Activated naive CD4-positive, alpha-beta T cell treated with anti-CD3 and anti-CD28 coated beads, Interleukin-2, amount 50 U/mL, for 24 hours (primary cell): Measurements from ENCODE around the gene TPPP.
"Not testable (repeated sequence)": the region's sequence is repeated elsewhere in the genome, so short reads cannot be mapped to it uniquely, and the experiment has no call there.

Source experiments
- H3K27ac Mint-ChIP-seq: one replicate; pipeline ENCODE4 v1.8.0; 2021; ENCODE audit warnings: mild to moderate bottlenecking, mixed read lengths
- H3K27me3 Mint-ChIP-seq: one replicate; pipeline ENCODE4 v1.8.0; 2021; ENCODE audit warnings: mixed read lengths
- H3K36me3 Mint-ChIP-seq: one replicate; pipeline ENCODE4 v1.8.0; 2021; ENCODE audit warnings: mixed read lengths
- H3K4me1 Mint-ChIP-seq: one replicate; pipeline ENCODE4 v1.8.0; 2021; ENCODE audit warnings: mixed read lengths
- H3K4me3 Mint-ChIP-seq: one replicate; pipeline ENCODE4 v1.8.0; 2021; ENCODE audit warnings: mild to moderate bottlenecking, mixed read lengths
- H3K9me3 Mint-ChIP-seq: one replicate; pipeline ENCODE4 v1.8.0; 2021; ENCODE audit warnings: mixed read lengths

The TPPP gene

DNA sequence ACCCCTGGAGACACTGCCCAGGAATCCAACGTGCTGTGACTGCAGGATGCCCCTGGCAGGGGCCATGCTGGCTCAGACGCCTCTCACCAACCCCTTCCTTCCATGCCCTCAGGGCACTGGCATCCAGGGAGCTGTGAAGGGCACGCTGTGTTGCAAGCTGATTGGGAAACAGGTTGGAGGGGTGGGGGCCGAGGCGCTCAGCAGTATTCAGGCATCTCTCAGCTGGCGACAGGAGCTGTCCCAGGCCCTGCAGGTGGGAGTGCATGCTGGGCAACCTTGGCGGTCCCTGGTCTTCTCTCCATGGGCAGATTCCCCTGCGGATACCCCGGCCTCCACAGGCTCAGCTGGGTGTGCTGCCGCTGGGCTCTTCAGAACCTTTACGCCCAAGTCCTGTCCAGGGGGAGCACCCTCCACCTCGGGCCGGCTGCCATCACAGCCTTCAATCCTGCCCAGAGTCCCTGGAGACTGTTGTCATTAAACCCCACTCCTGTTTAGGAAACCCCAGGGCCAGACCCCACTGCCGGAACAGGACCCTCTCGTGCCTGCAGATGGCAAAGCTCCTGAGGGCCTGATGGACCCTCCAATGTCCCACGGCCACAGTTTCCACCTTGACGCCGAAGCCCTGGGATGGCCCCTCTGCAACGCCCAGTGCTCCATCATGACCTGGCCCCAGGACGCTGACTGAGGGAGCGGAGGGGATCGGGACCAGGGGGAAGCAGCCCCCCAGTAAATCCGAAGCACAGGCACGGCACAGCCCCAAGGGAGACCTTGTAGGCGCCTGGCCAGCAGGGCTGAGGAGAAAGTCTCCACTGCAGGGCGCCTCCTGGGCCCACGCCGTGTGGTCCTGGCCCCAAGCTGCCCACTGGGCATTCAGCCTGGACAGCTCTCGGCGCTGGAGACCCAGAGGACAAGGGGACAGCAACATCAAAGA, 9.3 kb downstream of the TPPP start:
- Mint-ChIP-seq H3K4me1 (no peaks in the 10 kb centered on the region), H3K9me3 (no peaks in the 10 kb centered on the region), H3K36me3 (no peaks in the 10 kb centered on the region), H3K27ac (no peak overlapping the region), H3K4me3 (no peak overlapping the region), H3K27me3 (no peaks in the 10 kb centered on the region)

DNA sequence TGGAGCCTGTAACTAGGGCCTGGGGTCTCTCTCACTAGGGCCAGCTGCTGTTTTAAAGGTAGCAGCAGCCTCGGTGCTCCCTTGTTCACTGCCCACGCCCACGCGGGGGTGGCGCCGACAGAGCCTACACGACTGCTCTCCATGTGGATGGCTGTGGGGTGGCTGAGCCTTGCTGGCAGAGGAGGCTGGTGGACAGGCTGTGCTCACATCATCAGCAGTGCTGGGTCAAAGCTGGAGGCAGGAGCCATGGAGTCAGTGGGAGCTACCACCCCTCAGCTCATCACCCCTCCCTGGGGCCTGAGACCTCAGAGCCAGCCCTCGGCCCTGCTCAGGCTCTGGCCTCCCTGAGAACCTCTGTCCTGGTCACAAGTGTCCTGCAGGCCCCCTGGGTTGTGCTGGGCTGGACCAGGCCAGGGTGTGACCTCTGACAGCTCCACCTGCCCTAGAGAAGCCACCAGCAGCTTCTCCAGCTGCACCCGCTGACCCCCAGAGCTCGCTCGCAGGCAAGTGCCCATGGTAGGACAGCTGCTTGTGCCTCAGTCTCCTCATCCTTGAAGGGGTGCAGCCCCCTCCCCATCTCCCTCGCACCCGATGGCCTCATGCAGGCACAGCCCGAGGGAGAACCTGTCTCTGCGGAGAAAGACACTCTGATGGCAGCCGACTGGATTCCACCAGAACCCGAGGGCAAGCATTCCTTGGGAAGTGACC, 10.3 kb downstream of the TPPP start:
- H3K4me3 Mint-ChIP-seq, H3K27me3 Mint-ChIP-seq, H3K36me3 Mint-ChIP-seq, H3K4me1 Mint-ChIP-seq, H3K9me3 Mint-ChIP-seq, H3K27ac Mint-ChIP-seq: not testable (repeated sequence)

DNA sequence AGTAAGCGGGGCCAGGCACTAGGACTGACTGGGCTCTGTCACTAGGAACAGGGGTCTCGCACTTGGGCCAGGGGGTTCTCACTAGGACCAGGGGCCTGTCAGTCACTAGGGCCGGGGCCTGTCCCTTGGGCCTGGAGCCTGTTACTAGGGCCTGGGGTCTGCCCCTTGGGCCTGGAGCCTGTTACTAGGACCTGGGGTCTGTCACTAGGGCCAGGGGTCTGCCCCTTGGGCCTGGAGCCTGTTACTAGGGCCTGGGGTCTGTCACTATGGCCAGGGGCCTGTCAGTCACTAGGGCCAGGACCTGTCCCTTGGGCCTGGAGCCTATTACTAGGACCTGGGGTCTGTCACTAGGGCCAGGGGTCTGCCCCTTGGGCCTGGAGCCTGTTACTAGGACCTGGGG, 10.9 kb downstream of the TPPP start:
- H3K4me3 Mint-ChIP-seq, H3K27me3 Mint-ChIP-seq, H3K27ac Mint-ChIP-seq, H3K9me3 Mint-ChIP-seq, H3K4me1 Mint-ChIP-seq, H3K36me3 Mint-ChIP-seq: not testable (repeated sequence)

DNA sequence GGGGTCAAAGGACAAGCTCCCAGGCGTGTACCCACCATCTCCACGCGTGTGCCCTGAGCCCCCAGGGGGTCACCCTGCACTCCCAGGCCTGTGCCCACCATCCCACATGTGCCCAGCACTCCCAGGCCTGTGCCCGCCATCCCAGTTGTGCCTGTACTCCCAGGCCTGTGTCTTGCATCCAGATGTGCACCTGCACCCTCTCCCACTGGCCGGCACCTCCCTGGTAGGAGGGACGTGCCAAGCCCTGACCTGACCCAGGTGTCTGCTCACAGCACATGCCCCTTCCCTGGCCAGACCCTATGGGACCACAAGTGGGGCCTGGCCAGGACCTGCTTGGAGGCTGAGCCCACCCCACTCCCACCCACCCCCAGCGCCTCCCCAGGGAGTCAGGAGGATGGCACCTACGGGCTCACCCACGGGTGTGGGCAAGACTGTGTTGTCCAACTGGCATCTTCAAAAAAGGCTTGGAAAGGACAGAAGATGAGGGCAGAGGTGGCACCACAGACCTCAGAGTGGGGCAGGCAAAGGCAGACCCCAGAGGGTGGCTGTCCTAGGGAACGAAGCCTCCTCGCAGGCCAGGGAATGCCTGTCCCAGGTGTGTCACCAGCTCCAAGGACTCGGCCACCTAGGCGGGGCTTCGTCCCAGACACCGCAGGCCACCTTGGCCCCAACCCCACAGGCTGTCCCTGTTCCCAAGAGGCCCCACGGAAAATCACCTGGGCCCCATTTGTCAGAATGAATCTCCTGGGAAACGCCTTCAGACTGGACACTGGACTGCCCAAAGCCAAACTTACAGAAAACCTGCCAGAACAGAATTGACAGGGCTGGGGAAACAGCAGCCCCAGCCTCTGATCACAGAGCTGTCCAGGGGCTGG, 11.6 kb downstream of the TPPP start:
- not testable (repeated sequence) for H3K9me3 Mint-ChIP-seq, H3K4me1 Mint-ChIP-seq, H3K36me3 Mint-ChIP-seq, H3K27me3 Mint-ChIP-seq, H3K27ac Mint-ChIP-seq, H3K4me3 Mint-ChIP-seq

DNA sequence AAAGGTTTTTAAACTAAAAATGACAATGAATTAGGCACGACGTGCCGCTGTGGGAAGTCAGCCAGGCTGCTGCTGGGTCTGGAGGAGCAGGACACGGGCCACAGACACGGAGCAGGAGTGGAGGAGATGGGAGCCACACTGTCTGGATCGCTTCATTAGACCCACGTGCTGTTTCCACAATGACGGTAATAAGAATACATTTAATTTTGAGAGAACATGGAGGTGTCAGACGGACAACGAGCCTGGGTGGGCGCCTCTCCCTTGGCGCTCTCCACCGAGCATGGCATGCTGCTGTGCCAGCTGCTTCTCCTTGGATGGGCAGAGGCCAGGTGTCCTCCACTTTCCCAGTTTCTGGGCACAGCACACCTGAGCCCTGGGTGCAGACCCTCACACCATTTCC, 12.3 kb downstream of the TPPP start:
- not testable (repeated sequence) for H3K4me1 Mint-ChIP-seq, H3K27me3 Mint-ChIP-seq, H3K9me3 Mint-ChIP-seq, H3K4me3 Mint-ChIP-seq, H3K27ac Mint-ChIP-seq, H3K36me3 Mint-ChIP-seq

DNA sequence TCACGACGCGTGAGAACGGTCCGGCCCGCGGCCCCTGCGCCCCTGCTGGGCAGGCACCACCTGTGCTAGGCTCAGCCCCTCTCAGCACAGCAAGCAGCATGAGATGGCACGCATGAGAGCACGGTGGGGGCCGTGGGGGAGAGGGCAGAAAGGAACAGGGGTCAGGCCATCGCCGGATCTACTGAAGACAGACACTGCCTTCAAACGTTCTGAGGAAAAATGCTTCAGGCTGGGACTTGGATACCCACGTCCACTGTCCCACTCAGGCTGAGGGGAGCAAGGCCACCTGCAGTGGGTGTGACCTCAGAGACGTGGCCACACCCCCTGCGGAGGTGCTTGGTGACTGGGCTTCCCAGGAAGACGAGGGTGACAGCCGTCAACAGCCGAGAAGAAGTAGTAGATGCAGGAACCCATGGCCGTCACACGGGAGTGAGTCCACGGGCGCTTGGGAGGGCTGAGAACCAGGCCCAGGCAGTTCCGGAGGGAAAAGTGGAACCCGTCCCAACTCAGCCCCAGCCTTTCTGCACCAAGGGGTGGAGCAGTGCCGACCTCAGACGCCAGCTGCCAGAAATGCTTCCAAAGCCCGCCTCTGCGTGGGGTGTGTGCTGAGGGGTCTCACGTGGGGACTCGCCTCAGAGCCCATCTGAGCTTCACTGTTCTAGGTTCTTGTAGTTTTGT, 12.9 kb downstream of the TPPP start:
- not testable (repeated sequence) for H3K36me3 Mint-ChIP-seq, H3K4me1 Mint-ChIP-seq, H3K4me3 Mint-ChIP-seq, H3K27ac Mint-ChIP-seq, H3K27me3 Mint-ChIP-seq, H3K9me3 Mint-ChIP-seq

DNA sequence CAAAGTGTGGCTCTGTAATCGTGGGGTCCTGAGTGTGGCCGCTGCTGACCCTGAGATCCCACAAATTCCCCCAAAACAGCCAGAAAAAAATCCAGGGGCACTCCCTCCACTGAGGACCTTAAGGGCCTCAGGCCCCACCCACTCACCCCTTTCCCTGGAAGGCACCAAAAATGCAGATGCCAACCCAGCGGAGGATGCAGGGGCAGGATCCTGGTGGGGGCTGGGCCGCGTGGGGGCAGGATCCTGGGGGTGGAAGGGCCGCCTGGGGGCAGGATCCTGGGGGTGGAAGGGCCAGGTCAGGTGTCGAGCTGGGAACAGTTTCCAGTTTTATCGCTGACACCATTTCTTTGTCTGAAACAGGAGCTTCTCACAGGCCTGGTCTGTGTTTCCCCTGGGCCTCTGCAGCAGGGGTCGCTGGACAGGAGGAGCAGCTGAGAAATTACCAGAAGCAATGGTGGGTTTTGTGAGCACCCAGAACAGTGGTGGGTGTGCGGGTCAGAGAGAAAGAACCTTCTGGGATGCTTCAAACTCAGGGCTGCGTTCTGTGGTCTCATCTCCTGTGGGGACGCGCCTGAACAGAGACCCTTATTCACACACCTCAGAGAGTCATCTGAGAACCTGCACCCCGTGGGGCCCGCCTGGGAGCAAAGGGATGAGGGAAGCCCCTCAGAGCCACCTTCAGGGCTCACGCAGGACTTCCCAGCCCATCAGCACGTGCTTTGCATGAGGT, 13.8 kb downstream of the TPPP start:
- H3K9me3 Mint-ChIP-seq, H3K4me1 Mint-ChIP-seq, H3K27ac Mint-ChIP-seq, H3K4me3 Mint-ChIP-seq, H3K27me3 Mint-ChIP-seq, H3K36me3 Mint-ChIP-seq: not testable (repeated sequence)

DNA sequence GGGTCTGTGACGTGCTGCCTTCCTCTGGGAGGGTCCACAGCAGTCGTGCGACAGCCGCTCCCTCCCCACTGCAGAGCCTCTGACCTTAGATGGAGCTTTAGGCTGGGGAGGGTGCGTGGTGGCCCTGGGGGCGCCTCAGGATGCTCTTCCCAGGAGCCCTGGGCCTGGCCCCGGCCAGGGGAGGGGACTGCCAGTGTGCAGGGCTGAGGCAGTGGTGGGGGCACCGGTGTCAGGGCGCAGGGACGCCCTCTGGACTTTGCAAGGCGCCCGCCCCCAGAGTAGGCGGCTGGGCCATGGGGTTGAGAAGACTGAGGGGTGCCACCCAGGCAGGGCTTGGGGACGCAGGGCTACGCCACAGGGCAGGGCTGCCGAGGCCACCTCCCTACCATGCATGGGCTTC, 14.6 kb downstream of the TPPP start:
- not testable (repeated sequence) for H3K4me1 Mint-ChIP-seq, H3K9me3 Mint-ChIP-seq, H3K27ac Mint-ChIP-seq, H3K27me3 Mint-ChIP-seq, H3K4me3 Mint-ChIP-seq, H3K36me3 Mint-ChIP-seq

DNA sequence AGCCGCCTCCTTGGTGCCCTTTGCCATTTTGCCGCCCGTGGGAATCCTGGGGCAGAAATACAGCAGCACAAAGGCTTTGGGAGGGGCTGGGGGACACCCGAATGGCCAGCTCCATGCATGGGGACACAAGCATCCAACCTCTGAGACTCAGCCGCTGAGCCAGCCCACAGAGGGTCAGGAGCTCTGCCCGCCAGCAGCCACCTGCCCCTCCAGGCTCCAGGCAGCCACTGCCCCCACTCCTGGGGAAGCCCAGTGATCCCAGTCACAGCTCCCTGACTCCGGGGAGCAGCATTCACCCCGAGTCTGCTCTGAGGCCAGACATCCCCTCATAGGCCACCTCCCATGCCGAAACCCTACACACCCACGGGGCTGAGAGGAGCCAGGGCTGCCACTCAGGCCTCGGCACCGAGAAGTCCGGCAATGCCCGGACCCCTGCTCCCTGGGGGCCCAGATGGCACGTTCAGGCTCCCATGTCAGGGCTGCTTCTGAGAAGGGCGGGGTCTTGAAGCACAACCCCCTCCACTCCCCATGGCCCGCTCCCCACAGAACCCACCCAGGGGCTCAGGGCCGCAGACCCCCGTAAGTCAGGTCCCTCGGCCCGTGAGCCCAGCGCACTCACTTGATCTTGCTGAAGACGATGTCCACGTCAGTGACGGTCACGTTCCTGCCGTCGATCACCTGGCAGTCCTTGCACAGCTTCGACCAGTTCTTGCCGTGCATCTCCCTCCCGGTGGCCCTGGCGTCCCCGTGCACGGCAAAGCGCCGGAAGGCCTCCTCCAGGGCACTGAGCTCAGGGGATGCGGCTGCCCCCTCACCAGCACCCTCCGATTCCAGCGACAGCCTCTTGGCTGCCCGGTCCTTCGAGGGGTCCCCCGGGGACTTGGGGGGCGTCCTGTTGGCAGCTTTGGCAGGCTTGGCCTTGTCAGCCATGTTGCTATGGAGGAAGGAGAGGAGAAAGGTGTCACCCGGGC, 15.7 kb downstream of the TPPP start:
- H3K4me3 Mint-ChIP-seq, result no peak overlapping the region
- no peak overlapping the region for H3K27ac Mint-ChIP-seq

DNA sequence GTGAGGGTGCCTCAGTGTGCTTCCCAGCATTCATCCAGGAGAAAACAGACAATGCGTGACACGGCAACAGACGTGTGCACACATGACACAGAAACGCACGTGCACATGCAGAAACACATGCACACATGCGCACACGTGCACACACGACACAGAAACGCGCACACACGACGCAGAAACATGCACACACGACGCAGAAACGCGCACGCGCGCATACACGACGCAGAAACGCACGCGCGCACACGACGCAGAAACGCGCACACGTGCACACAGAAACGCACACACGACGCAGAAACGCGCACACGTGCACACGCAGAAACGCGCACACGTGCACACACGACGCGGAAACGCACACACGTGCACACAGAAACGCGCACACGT, 16.5 kb downstream of the TPPP start:
- no peaks in the 10 kb centered on the region for H3K27me3 Mint-ChIP-seq

More for the DNA sequence above, 15.7 kb downstream of the TPPP start:
- Mint-ChIP-seq H3K4me1 (peaks cover 7% of the 10 kb centered on the region), H3K27me3 (no peaks in the 10 kb centered on the region), H3K36me3 (no peaks in the 10 kb centered on the region), H3K9me3 (no peaks in the 10 kb centered on the region)

DNA sequence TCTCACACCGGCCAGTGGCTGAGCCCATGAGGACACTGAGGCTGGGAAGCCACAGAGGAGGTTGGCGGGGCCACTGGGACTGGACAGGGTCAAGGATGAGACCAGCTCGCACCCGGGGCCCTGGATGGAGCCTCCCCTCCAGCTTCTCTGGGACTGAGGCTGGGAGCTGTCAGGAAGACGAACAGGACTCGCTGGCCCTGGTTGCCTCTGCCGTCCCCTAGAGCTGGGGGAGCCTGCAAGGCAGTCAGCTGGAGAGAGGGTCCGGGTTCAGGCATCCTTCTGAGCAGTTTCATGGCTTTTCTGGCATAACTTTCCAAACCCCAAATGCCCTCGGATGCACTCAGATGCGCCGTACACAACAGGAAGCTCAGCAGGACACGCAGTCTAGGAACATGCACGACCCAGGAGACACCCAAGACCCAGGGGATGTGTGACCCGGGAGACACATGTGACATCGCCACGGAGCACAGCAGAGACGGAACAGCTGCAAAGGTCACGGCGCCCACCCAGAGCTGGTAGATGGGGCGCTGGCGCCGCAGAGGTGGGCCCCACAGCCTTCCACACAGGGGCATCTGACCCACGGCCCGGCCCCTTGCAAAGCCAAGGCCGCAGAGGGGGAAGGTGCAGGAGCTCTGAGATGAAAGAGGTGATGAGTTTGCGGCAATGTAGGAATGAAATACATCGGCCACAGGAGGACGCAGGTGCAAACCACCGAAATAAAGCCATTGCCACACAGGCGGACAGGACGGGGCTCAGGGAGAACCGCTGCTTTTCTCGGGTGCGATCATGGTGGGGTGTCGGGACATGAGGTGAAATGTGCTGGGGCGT, 17.1 kb downstream of the TPPP start:
- Mint-ChIP-seq H3K36me3 (no peaks in the 10 kb centered on the region), H3K9me3 (no peaks in the 10 kb centered on the region), H3K27me3 (no peaks in the 10 kb centered on the region), H3K4me3 (no peak overlapping the region), H3K4me1 (peaks cover 9% of the 10 kb centered on the region), H3K27ac (peak overlapping the region; percentile 41)

More for the DNA sequence above, 16.5 kb downstream of the TPPP start:
- Mint-ChIP-seq H3K36me3 (no peaks in the 10 kb centered on the region), H3K4me3 (no peak overlapping the region), H3K4me1 (peaks cover 9% of the 10 kb centered on the region), H3K27ac (no peak overlapping the region), H3K9me3 (no peaks in the 10 kb centered on the region)

DNA sequence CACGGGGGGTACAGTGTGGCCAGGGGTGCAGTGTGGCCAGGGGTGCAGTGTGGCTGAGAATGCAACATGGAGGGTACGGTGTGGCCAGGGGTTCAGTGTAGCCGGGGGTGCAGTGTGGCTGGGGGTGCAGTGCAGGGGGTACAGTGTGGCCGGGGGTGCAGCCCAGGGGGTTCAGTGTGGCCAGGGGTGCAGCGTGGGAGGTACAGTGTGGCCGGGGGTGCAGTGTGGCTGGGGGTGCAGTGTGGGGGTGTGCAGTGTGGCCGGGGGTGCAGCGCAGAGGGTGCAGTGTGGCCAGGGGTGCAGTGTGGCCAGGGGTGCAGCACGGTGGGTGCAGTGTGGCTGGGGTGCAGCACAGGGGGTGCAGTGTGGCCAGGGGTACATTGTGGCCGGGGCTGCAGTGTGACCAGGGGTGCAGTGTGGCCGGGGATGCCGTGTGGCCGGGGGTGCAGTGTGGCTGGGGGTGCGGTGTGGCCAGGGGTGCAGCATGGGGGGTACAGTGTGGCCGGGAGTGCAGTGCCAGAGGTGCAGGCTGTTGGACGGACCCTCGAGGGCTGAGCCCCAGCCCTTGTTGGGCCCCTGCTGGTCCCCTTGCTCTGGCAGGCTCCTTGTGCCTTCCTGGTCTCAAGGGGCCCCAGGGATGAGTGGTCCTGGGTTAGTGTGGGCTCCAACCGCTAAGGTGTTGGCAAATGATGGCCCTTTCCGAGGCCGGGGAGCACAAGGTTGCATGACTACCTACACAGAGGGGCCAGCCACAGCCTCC, 17.9 kb downstream of the TPPP start:
- no peaks in the 10 kb centered on the region for H3K9me3 Mint-ChIP-seq
- H3K36me3 Mint-ChIP-seq, result no peaks in the 10 kb centered on the region
- H3K27ac Mint-ChIP-seq, result no peak overlapping the region
- H3K4me1 Mint-ChIP-seq, result peaks cover 9% of the 10 kb centered on the region
- H3K4me3 Mint-ChIP-seq, result no peak overlapping the region
- no peaks in the 10 kb centered on the region for H3K27me3 Mint-ChIP-seq

DNA sequence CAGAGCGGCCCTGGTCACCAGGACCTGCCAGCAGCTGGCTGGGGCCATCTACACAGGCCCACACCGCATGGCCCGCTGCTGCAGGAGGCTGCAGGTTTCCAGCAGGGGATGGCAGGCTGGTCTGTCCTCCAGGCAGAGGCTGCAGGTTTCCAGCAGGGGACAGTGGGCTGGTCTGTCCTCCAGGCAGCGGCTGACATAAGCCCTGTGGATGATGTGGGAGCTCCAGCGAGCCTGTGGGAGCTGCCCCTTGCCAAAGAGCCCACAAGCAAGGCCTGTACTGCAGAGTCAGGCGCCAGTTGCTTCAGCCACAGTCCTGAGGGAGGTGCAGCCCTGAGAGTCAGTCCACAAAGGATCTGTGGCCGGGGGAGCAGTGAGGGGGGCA, 18.5 kb downstream of the TPPP start:
- Mint-ChIP-seq H3K36me3 (no peaks in the 10 kb centered on the region), H3K9me3 (no peaks in the 10 kb centered on the region), H3K4me3 (no peak overlapping the region), H3K27me3 (no peaks in the 10 kb centered on the region), H3K4me1 (peaks cover 9% of the 10 kb centered on the region), H3K27ac (no peak overlapping the region)
